K562 (cell line): Measurements from ENCODE around the gene SYK. TPM values are rescaled to one million over a fixed set of nuclear protein-coding genes. Genes with fewer than 3 reads are reported as not detected.

ENCODE experiments used
- ATAC-seq: fragments of 200-7000 bp; cut with Tn5 transposase; 3 replicates; pipeline ENCODE4 v1.9.1; 2020; ENCODE audit warnings: moderate library complexity
- BruUV-seq: library from RNA; stranded (reverse); fragments of 400-500 nt; replicated peaks from 2 replicates; lab custom pipeline; 2021; lab: Mats Ljungman, UMichigan
- CTCF ChIA-PET: fragments of 300-600 bp; formaldehyde crosslinking; extraction: SDS; loops from one replicate; lab custom pipeline; 2021; ENCODE audit warnings: low intra/inter-chr PET ratio; lab: Yijun Ruan, JAX
- POLR2A ChIA-PET: fragments of 300-600, 350-650 bp; sonication (Branson Sonifier 250); formaldehyde crosslinking; extraction: SDS; loops from one replicate; lab custom pipeline; 2021; ENCODE audit warnings: antibody characterized with exemption, inconsistent platforms; lab: Yijun Ruan, JAX
- DNase-seq, 4 experiments: peaks; one replicate each; pipeline versions ENCODE4 v3.0.0 to v3.0.0-alpha.2; 2011 to 2018; ENCODE audit warnings: low spot score in 3 of 4, mixed read lengths in 3 of 4; ENCODE audit errors: extremely low read depth in 1 of 4
- FAIRE-seq: peaks from 2 replicates; lab custom pipeline; 2011; peaks lifted over from hg19 to GRCh38; lab: Jason Lieb, UNC
- H2AFZ ChIP-seq: 2 replicates; pipeline ENCODE4 v1.6.0; 2011; ENCODE audit warnings: low read depth, low read length, control low read depth, inconsistent platforms
- H3K27ac ChIP-seq: fragments of 200-600 bp; 3 replicates; pipeline ENCODE4 v1.8.0; 2011; ENCODE audit warnings: low read depth, mild to moderate bottlenecking, control low read depth, inconsistent platforms, low read length, moderate library complexity, mixed read lengths; ENCODE audit errors: extremely low read depth
- H3K27me3 ChIP-seq, 2 experiments: fragments of 300-600 bp in 1 of 2; 2 replicates in 1 of 2; 3 replicates in 1 of 2; pipeline versions ENCODE4 v1.6.0 to v1.8.0; 2011; ENCODE audit warnings: inconsistent platforms in 2 of 2, low read length in 2 of 2, mild to moderate bottlenecking in 1 of 2, mixed read lengths in 1 of 2, moderate library complexity in 1 of 2; ENCODE audit not compliant: control insufficient read depth in 2 of 2, insufficient read depth in 2 of 2
- H3K36me3 ChIP-seq: fragments of 300-600 bp; 3 replicates; pipeline ENCODE4 v1.8.0; 2011; ENCODE audit warnings: mild to moderate bottlenecking, low read length, inconsistent platforms; ENCODE audit not compliant: control insufficient read depth, insufficient read depth
- H3K4me1 ChIP-seq, 2 experiments: fragments of 200-600 bp in 1 of 2; replicated peaks in 1 of 2; 2 replicates in 1 of 2; 3 replicates in 1 of 2; pipeline versions ENCODE4 v1.5.1 to v1.8.0; 2011; ENCODE audit warnings: inconsistent platforms in 2 of 2, low read length in 2 of 2, mild to moderate bottlenecking in 1 of 2, mixed read lengths in 1 of 2, moderate library complexity in 1 of 2; ENCODE audit not compliant: control insufficient read depth in 2 of 2, insufficient read depth in 2 of 2
- H3K4me2 ChIP-seq: 2 replicates; pipeline ENCODE4 v1.6.1; 2011; ENCODE audit warnings: low read length, control low read depth, inconsistent platforms, mixed read lengths; ENCODE audit not compliant: insufficient read depth
- H3K4me3 ChIP-seq: fragments of 200-600 bp; sonication (generic), shearing (Covaris generic); 2 replicates; pipeline ENCODE4 v1.5.1; 2016; ENCODE audit warnings: control low read depth, inconsistent platforms
- H3K79me2 ChIP-seq: fragments of 200-600 bp; 3 replicates; pipeline ENCODE4 v1.8.0; 2011; ENCODE audit warnings: low read length, inconsistent platforms; ENCODE audit not compliant: control insufficient read depth, insufficient read depth
- H3K9ac ChIP-seq, 2 experiments: 2 replicates each; pipeline versions ENCODE4 v1.6.0 to v1.6.1; 2011; ENCODE audit warnings: low read depth in 2 of 2, low read length in 2 of 2, control low read depth in 1 of 2, inconsistent platforms in 1 of 2, mild to moderate bottlenecking in 1 of 2, mixed read lengths in 1 of 2; ENCODE audit not compliant: insufficient read depth in 1 of 2
- H3K9me1 ChIP-seq: one replicate; pipeline ENCODE4 v1.6.0; 2011; ENCODE audit warnings: inconsistent platforms, mild to moderate bottlenecking, low read length, moderate library complexity; ENCODE audit not compliant: control insufficient read depth, insufficient read depth
- H3K9me3 ChIP-seq: replicated peaks from 2 replicates; pipeline ENCODE4 v1.5.1; 2011; ENCODE audit warnings: low read depth, low read length, inconsistent platforms; ENCODE audit not compliant: control insufficient read depth, insufficient read depth
- H4K20me1 ChIP-seq: replicated peaks from 2 replicates; pipeline ENCODE4 v1.6.1; 2011; ENCODE audit warnings: low read length, inconsistent platforms, mixed read lengths; ENCODE audit not compliant: control insufficient read depth, insufficient read depth
- ATF6 ChIP-seq: sonication (generic); formaldehyde crosslinking; IDR thresholded peaks from 2 replicates; pipeline ENCODE4 v1.4.0; 2020; ENCODE audit warnings: mild to moderate bottlenecking, missing genetic modification reagents
- DNMT1 ChIP-seq: fragments of 450-650 bp; IDR thresholded peaks from 2 replicates; pipeline ENCODE4 v1.6.1; 2016; ENCODE audit warnings: antibody characterized with exemption, mild to moderate bottlenecking
- EWSR1 ChIP-seq: fragments of 450-650 bp; IDR thresholded peaks from 2 replicates; pipeline ENCODE4 v1.6.1; 2018; ENCODE audit warnings: borderline replicate concordance, mild to moderate bottlenecking, low read depth, moderate library complexity; ENCODE audit not compliant: partially characterized antibody
- XRCC5 ChIP-seq: fragments of 200-400 bp; formaldehyde crosslinking; IDR thresholded peaks from 2 replicates; pipeline ENCODE4 v1.6.1; 2017; ENCODE audit warnings: low read depth, mild to moderate bottlenecking, low read length
- ZFX ChIP-seq: sonication (generic); formaldehyde crosslinking; IDR thresholded peaks from 2 replicates; pipeline ENCODE4 v1.8.0; 2022; ENCODE audit warnings: mild to moderate bottlenecking, missing genetic modification reagents, moderate library complexity
- WGBS: fragments of 100-300 bp; shearing (Covaris generic); methylation state at CpG from one replicate; pipeline ENCODE4 v1.1.6; 2016; ENCODE audit warnings: low coverage, mixed read lengths; ENCODE audit not compliant: insufficient coverage; ENCODE audit errors: missing lambda C conversion rate; 5-methylcytosine and 5-hydroxymethylcytosine counted together
- in situ Hi-C: fragments of 300-500 bp; cut with MboI; formaldehyde crosslinking; loops from 4 replicates; pipeline ENCODE4 v1.15.0; 2018; ENCODE audit warnings: inconsistent platforms, mixed read lengths
- intact Hi-C: fragments of 100-400 bp; cut with micrococcal nuclease; formaldehyde crosslinking; loops from 2 replicates; pipeline ENCODE4 v1.14.2; 2022
- polyA plus RNA-seq, 8 experiments: library from polyadenylated mRNA; depleted of rRNA in 4 of 8; stranded (reverse) in 5 of 8; unstranded in 3 of 8; fragments of >200 nt; fragmentation: Nextera tagmentation in 2 of 8; fragmentation: Illumina TruSeq in 1 of 8; extraction: Ambion mirVana in 2 of 8; extraction: Trizol in 1 of 8; gene quantifications; 2 replicates each; pipeline versions ENCODE4 v1.2.1 to v1.2.3, GENCODE V29; 2011 to 2014; ENCODE audit warnings: inconsistent platforms in 1 of 8, missing spikeins in 1 of 8
- total RNA-seq, 7 experiments: library from RNA; depleted of rRNA in 6 of 7; stranded (reverse); fragments of >200 nt in 6 of 7; fragmentation: Illumina TruSeq in 2 of 7; extraction: Trizol in 2 of 7; gene quantifications; 2 replicates each; pipeline versions ENCODE4 v1.2.1 to v1.2.3, GENCODE V29; 2011 to 2021; ENCODE audit warnings: low replicate concordance in 1 of 7
- TF ChIP-seq, protein P1 (sequence below): fragments of 450-650 bp; formaldehyde crosslinking; IDR thresholded peaks from 2 replicates; pipeline ENCODE4 v1.4.0; 2020; ENCODE audit warnings: mild to moderate bottlenecking

SYK gene
- total and polyA plus RNA-seq, 9 of the 15 experiments (the other 6 are each of a cell fraction or from before 2014, with no cell fraction given): 3.9 to 32.7 (median 16.7) TPM

DNA sequence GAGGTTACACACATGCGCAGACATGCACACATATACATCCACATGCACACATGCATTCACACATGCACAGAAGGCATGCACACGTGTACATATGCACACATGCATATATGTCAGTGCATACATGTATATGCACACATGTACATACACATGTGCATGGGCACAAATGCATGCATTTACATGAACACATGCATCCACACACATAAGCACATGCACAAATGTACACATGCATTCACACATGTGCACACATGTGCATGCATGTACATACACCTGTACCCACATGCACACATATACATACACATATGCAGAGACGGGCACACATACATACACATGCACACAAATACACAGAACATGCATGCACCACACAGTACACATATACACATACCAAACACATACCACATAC is 97.7 kb downstream of the SYK start:
- Histone ChIP-seq H3K79me2 (no peaks in the 10 kb centered on the region), H3K27me3 (no peaks in the 10 kb centered on the region), H3K9me1 (no peaks in the 10 kb centered on the region), H2AFZ (no peak overlapping the region), H3K9ac (no peak overlapping the region), H3K4me2 (no peak overlapping the region), H3K36me3 (peaks cover 3% of the 10 kb centered on the region; the same call in 1 of the 3 replicates), H3K9me3 (no peaks in the 10 kb centered on the region; the same call in 1 of the 2 replicates), H3K27ac (no peak overlapping the region), H3K4me1 (no peaks in the 10 kb centered on the region), H4K20me1 (no peaks in the 10 kb centered on the region), H3K4me3 (no peak overlapping the region)
- ATAC-seq (no peak), FAIRE-seq (no peak), DNase-seq (no peak)
- in situ Hi-C loops (loop anchor here (25.0 kb wide), 1 partner anchor 1312 kb away; no protein-coding TSS in a partner anchor), intact Hi-C loops (no loop called here)
- TF ChIP-seq ZFX (CRISPR knock-in tag): no peak
- TF ChIP-seq ATF6 (CRISPR knock-in tag): no peak
- TF ChIP-seq, protein P1, sequence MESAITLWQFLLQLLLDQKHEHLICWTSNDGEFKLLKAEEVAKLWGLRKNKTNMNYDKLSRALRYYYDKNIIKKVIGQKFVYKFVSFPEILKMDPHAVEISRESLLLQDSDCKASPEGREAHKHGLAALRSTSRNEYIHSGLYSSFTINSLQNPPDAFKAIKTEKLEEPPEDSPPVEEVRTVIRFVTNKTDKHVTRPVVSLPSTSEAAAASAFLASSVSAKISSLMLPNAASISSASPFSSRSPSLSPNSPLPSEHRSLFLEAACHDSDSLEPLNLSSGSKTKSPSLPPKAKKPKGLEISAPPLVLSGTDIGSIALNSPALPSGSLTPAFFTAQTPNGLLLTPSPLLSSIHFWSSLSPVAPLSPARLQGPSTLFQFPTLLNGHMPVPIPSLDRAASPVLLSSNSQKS (CRISPR knock-in tag): no peak
- TF ChIP-seq EWSR1: no peak
- TF ChIP-seq DNMT1: no peak
- TF ChIP-seq XRCC5: no peak
- CTCF ChIA-PET: no interaction called here
- 50% methylated on average over 1 of the region's 3 CpGs for WGBS
- no TSS peak for BruUV-seq
- POLR2A ChIA-PET: interaction anchor here (1.4 kb wide), 1 partner anchor 9 kb away, joined by 4 read pairs; no protein-coding TSS in a partner anchor
